Gastroesophageal sphincter (tissue), 4 donors: ENCODE measurements around the gene RASL10A. TPM values are rescaled to one million over a fixed set of nuclear protein-coding genes. Genes with fewer than 3 reads are reported as not detected.

Source experiments
- ATAC-seq: fragments of 150-250 bp; one replicate; pipeline ENCODE4 v1.9.1; 2016; ENCODE audit warnings: mild to moderate bottlenecking, moderate library complexity
- H3K27ac ChIP-seq, 4 donors: fragments of 200-600 bp; sonication (generic) in 3 of 4; 1 replicate in 3 of 4; 2 replicates in 1 of 4; pipeline ENCODE4 v1.5.1; 2016 to 2019
- H3K27me3 ChIP-seq: fragments of 200-600 bp; sonication (generic); one replicate; pipeline ENCODE4 v1.5.1; 2019
- H3K36me3 ChIP-seq, 2 donors: fragments of 200-600 bp; sonication (generic); one replicate each; pipeline ENCODE4 v1.5.1; 2019; ENCODE audit warnings: control low read depth in 1 of 2
- H3K4me1 ChIP-seq, 3 donors: fragments of 200-600 bp; sonication (generic); 1 replicate in 2 of 3; 2 replicates in 1 of 3; pipeline ENCODE4 v1.5.1; 2016 to 2019; ENCODE audit warnings: control low read depth in 2 of 3
- H3K4me3 ChIP-seq, 2 donors: fragments of 200-600 bp; sonication (generic); one replicate each; pipeline ENCODE4 v1.5.1; 2019; ENCODE audit warnings: mild to moderate bottlenecking in 1 of 2, moderate library complexity in 1 of 2
- H3K9me3 ChIP-seq, 3 donors: fragments of 200-600 bp; sonication (generic); one replicate each; pipeline ENCODE4 v1.5.1; 2017 to 2019; ENCODE audit warnings: control low read depth in 2 of 3
- CTCF ChIP-seq, 4 experiments: fragments of 200-600 bp in 2 of 4; fragments of 450-650 bp in 2 of 4; sonication (generic) in 1 of 4; IDR thresholded peaks; one replicate each; pipeline ENCODE4 v1.5.1; 2017 to 2019; ENCODE audit warnings: antibody characterized with exemption in 4 of 4, mild to moderate bottlenecking in 2 of 4, moderate library complexity in 2 of 4
- EP300 ChIP-seq: sonication (generic); formaldehyde crosslinking; IDR thresholded peaks from one replicate; pipeline ENCODE4 v1.6.1; 2017; ENCODE audit warnings: antibody characterized with exemption, mild to moderate bottlenecking
- POLR2A ChIP-seq, 2 donors: fragments of 450-650 bp; IDR thresholded peaks; one replicate each; pipeline ENCODE4 v1.6.1; 2017; ENCODE audit warnings: antibody characterized with exemption in 2 of 2, mild to moderate bottlenecking in 2 of 2, moderate library complexity in 1 of 2
- POLR2AphosphoS5 ChIP-seq: sonication (generic); formaldehyde crosslinking; IDR thresholded peaks from one replicate; pipeline ENCODE4 v1.6.1; 2017; ENCODE audit warnings: antibody characterized with exemption
- WGBS, 2 donors: methylation state at CpG; one replicate each; pipeline ENCODE4 v1.1.5; 2018; ENCODE audit warnings: low coverage in 1 of 2; 5-methylcytosine and 5-hydroxymethylcytosine counted together
- small RNA-seq, 4 donors: library from RNA; depleted of rRNA; stranded (forward); fragments of <200 nt; gene quantifications; one replicate each; pipeline ENCODE3, GENCODE V24; 2016
- total RNA-seq, 4 donors: library from RNA; depleted of rRNA; stranded (reverse); fragments of >200 nt; gene quantifications; one replicate each; pipeline ENCODE4 v1.1.0, GENCODE V29; 2016

The RASL10A gene
- total RNA-seq, 4 donors from 2014 or later = 0.40 to 0.73 (median 0.72) TPM; not detected in 1

GRCh38 chr22:29266564-29267461 is 48.7 kb downstream of the RASL10A start:
- WGBS, 2 donors = 50 to 60% methylated on average over 1 to 3 of the region's 13 CpGs
- peak overlapping the region; percentile 70 to 86 for H3K4me3 ChIP-seq
- H3K36me3 ChIP-seq = peaks cover 0 to 27% of the 10 kb centered on the region in 2 donors
- H3K9me3 ChIP-seq = no peaks in the 10 kb centered on the region
- peak overlapping the region; percentile 94 to 99 (median 96) for H3K27ac ChIP-seq
- H3K4me1 ChIP-seq = peaks cover 4 to 48% (median 28%) of the 10 kb centered on the region in 3 donors
- TF ChIP-seq POLR2AphosphoS5 (no peak), POLR2A (IDR thresholded peaks at IDR 0.05) (no peak), CTCF (IDR thresholded peaks at IDR 0.05) (no peak), EP300 (no peak)
- no peak for ATAC-seq
- no peaks in the 10 kb centered on the region for H3K27me3 ChIP-seq

- peaks cover 0 to 39% (median 19%) of the 10 kb centered on the region in 3 donors for H3K4me1 ChIP-seq
- H3K27ac ChIP-seq = peak overlapping the region in 1 of 4 donors; percentile 6
- no peak overlapping the region for H3K4me3 ChIP-seq
- 67% methylated on average over 3 of the region's 4 CpGs; no CpG with 5 or more reads in 1 of the 2 donors for WGBS, 2 donors
- H3K27me3 ChIP-seq = no peaks in the 10 kb centered on the region
- H3K36me3 ChIP-seq = peaks cover 0 to 30% of the 10 kb centered on the region in 2 donors
- H3K9me3 ChIP-seq = no peaks in the 10 kb centered on the region
- no peak for TF ChIP-seq POLR2A (IDR thresholded peaks at IDR 0.05)
- TF ChIP-seq CTCF (IDR thresholded peaks at IDR 0.05) = no peak
- TF ChIP-seq POLR2AphosphoS5 = no peak
- TF ChIP-seq EP300 = no peak
- no peak for ATAC-seq
Observed at GRCh38 chr22:29265929-29266328, 49.6 kb downstream of the RASL10A start.

- H3K27me3 ChIP-seq = no peaks in the 10 kb centered on the region
- no peak overlapping the region for H3K4me3 ChIP-seq
- TF ChIP-seq POLR2A (IDR thresholded peaks at IDR 0.05) (no peak), POLR2AphosphoS5 (no peak), EP300 (no peak), CTCF (IDR thresholded peaks at IDR 0.05) (no peak)
- no CpG with 5 or more reads among the region's 7 CpGs for WGBS, 2 donors
- peaks cover 0 to 36% of the 10 kb centered on the region in 2 donors for H3K36me3 ChIP-seq
- peaks cover 0 to 33% (median 16%) of the 10 kb centered on the region in 3 donors for H3K4me1 ChIP-seq
- peak overlapping the region in 1 of 4 donors; percentile 6 for H3K27ac ChIP-seq
- no peak for ATAC-seq
- H3K9me3 ChIP-seq = no peaks in the 10 kb centered on the region
Observed at GRCh38 chr22:29265305-29265704, 50.2 kb downstream of the RASL10A start.

GRCh38 chr22:29263791-29264276 is 51.7 kb downstream of the RASL10A start:
- no peak overlapping the region for H3K4me3 ChIP-seq
- TF ChIP-seq EP300 = no peak
- TF ChIP-seq POLR2A (IDR thresholded peaks at IDR 0.05) = no peak
- no peak for TF ChIP-seq POLR2AphosphoS5
- TF ChIP-seq CTCF (IDR thresholded peaks at IDR 0.05) = no peak
- H3K27me3 ChIP-seq = no peaks in the 10 kb centered on the region
- H3K4me1 ChIP-seq = peaks cover 0 to 19% (median 11%) of the 10 kb centered on the region in 3 donors
- H3K36me3 ChIP-seq = peaks cover 0 to 51% of the 10 kb centered on the region in 2 donors
- no peak for ATAC-seq
- no CpG with 5 or more reads among the region's 14 CpGs for WGBS, 2 donors
- H3K9me3 ChIP-seq = no peaks in the 10 kb centered on the region
- H3K27ac ChIP-seq = no peak overlapping the region

Small RNA genes within 50 kb of the gene (small RNA-seq; reads per million reads assigned to genes)
- 0 reads per million in 4 donors for gene MIR3653

Other genes starting within 250 kb of the RASL10A start
- 10 to 100 TPM in 2 of 4 donors, 1 to 10 TPM in 2; 7.5 to 17.4 (median 10.8) TPM for gene KREMEN1, start 242.7 kb downstream of the RASL10A start, total RNA-seq
- 1 to 10 TPM in 2 of 4 donors, under 1 TPM in 2; 0.15 to 1.5 (median 0.69) TPM for gene EMID1, start 109.8 kb downstream of the RASL10A start, total RNA-seq
- gene RHBDD3, start 47.7 kb downstream of the RASL10A start, total RNA-seq = 10 to 100 TPM in 3 of 4 donors, 1 to 10 TPM in 1; 7.2 to 27.7 (median 19.6) TPM
- 100 to 1,000 TPM; 169 to 209 (median 204) TPM for gene EWSR1, start 47.4 kb downstream of the RASL10A start, total RNA-seq
- gene GAS2L1, start 9.0 kb downstream of the RASL10A start, total RNA-seq = 10 to 100 TPM; 17.8 to 65.5 (median 36.8) TPM
- 10 to 100 TPM; 50.9 to 74.1 (median 55.8) TPM for gene AP1B1, start 72.9 kb upstream of the RASL10A start, total RNA-seq
- gene RFPL1, start 122.9 kb upstream of the RASL10A start, total RNA-seq = not detected
- gene NEFH, start 164.5 kb upstream of the RASL10A start, total RNA-seq = 1 to 10 TPM in 2 of 4 donors, under 1 TPM in 2; 0.62 to 1.3 (median 1.1) TPM
- 10 to 100 TPM; 46.0 to 91.4 (median 58.2) TPM for gene THOC5, start 238.1 kb upstream of the RASL10A start, total RNA-seq